HepG2 (cell line): ENCODE measurements around the gene RAB35. TPM values are rescaled to one million over a fixed set of nuclear protein-coding genes. Genes with fewer than 3 reads are reported as not detected.

Experiments
- ATAC-seq: fragments of 200-7000 bp; cut with Tn5 transposase; 3 replicates; pipeline ENCODE4 v1.9.1; 2020; ENCODE audit warnings: mild to moderate bottlenecking, moderate library complexity
- BruUV-seq: library from RNA; stranded (reverse); fragments of 400-500 nt; replicated peaks from 2 replicates; lab custom pipeline; 2021; lab: Mats Ljungman, UMichigan
- CTCF ChIA-PET: fragments of 300-600 bp; formaldehyde crosslinking; extraction: SDS; loops from one replicate; lab custom pipeline; 2021; ENCODE audit warnings: low total read pairs, inconsistent platforms, low intra/inter-chr PET ratio; lab: Yijun Ruan, JAX
- POLR2A ChIA-PET: fragments of 350-600 bp; sonication (Branson Sonifier 250); formaldehyde crosslinking; loops from one replicate; lab custom pipeline; 2020; ENCODE audit warnings: antibody characterized with exemption, inconsistent platforms; lab: Yijun Ruan, JAX
- DNase-seq: peaks from one replicate; pipeline ENCODE4 v3.0.0-alpha.2; 2015; ENCODE audit warnings: low spot score
- FAIRE-seq: peaks from 3 replicates; lab custom pipeline; 2011; peaks lifted over from hg19 to GRCh38; lab: Jason Lieb, UNC
- H2AFZ ChIP-seq: one replicate; pipeline ENCODE4 v1.6.1; 2011; ENCODE audit warnings: low read length, inconsistent platforms
- H3K27ac ChIP-seq: fragments of 300-600 bp; 3 replicates; pipeline ENCODE4 v1.8.0; 2011; ENCODE audit warnings: mixed run types, mild to moderate bottlenecking, mixed read lengths, low read length, inconsistent platforms; ENCODE audit not compliant: insufficient read depth; ENCODE audit errors: extremely low read length
- H3K27me3 ChIP-seq, 2 experiments: fragments of 200-600 bp in 1 of 2; 2 replicates in 1 of 2; 3 replicates in 1 of 2; pipeline versions ENCODE4 v1.6.0 to v1.8.0; 2011; ENCODE audit warnings: low read length in 2 of 2, mild to moderate bottlenecking in 2 of 2, moderate library complexity in 2 of 2, inconsistent platforms in 1 of 2; ENCODE audit not compliant: insufficient read depth in 2 of 2, control insufficient read depth in 1 of 2
- H3K36me3 ChIP-seq, 2 experiments: fragments of 200-600 bp in 1 of 2; replicated peaks in 1 of 2; 2 replicates in 1 of 2; 3 replicates in 1 of 2; pipeline versions ENCODE4 v1.5.1 to v1.8.0; 2011; ENCODE audit warnings: low read length in 2 of 2, inconsistent platforms in 1 of 2; ENCODE audit not compliant: insufficient read depth in 2 of 2, control insufficient read depth in 1 of 2
- H3K4me1 ChIP-seq: 2 replicates; pipeline ENCODE4 v1.5.1; 2012; ENCODE audit warnings: low read length, inconsistent platforms; ENCODE audit not compliant: insufficient read depth
- H3K4me2 ChIP-seq: 2 replicates; pipeline ENCODE4 v1.6.0; 2011; ENCODE audit warnings: low read depth, low read length, inconsistent platforms
- H3K4me3 ChIP-seq, 3 experiments: fragments of 200-600 bp in 1 of 3; sonication (generic), shearing (Covaris generic) in 1 of 3; replicated peaks in 1 of 3; 2 replicates each; pipeline ENCODE4 v1.5.1; 2011 to 2016; ENCODE audit warnings: low read length in 3 of 3, inconsistent platforms in 2 of 3, low read depth in 2 of 3, mild to moderate bottlenecking in 2 of 3, control low read depth in 1 of 3, mixed read lengths in 1 of 3; ENCODE audit not compliant: insufficient read depth in 1 of 3
- H3K79me2 ChIP-seq: one replicate; pipeline ENCODE4 v1.6.1; 2011; ENCODE audit warnings: low read length, inconsistent platforms; ENCODE audit not compliant: insufficient read depth
- H3K9ac ChIP-seq: 2 replicates; pipeline ENCODE4 v1.6.0; 2011; ENCODE audit warnings: mild to moderate bottlenecking, low read depth, low read length, inconsistent platforms; ENCODE audit not compliant: insufficient read depth
- H3K9me3 ChIP-seq: 2 replicates; pipeline ENCODE4 v1.5.1; 2012; ENCODE audit warnings: mild to moderate bottlenecking, low read length
- H4K20me1 ChIP-seq: 2 replicates; pipeline ENCODE4 v1.6.0; 2011; ENCODE audit warnings: inconsistent platforms, mild to moderate bottlenecking, low read length, moderate library complexity; ENCODE audit not compliant: insufficient read depth
- ASH2L ChIP-seq: fragments of 300-600, 200-600 bp; sonication (generic); IDR thresholded peaks from 2 replicates; pipeline ENCODE4 v1.7.0; 2017; ENCODE audit warnings: low read depth, mild to moderate bottlenecking, moderate library complexity, mixed read lengths, low read length; ENCODE audit not compliant: insufficient read length
- FOXM1 ChIP-seq: sonication (generic); formaldehyde crosslinking; IDR thresholded peaks from 2 replicates; pipeline ENCODE4 v1.5.0; 2020; ENCODE audit warnings: missing genetic modification reagents
- NFIC ChIP-seq: IDR thresholded peaks from 2 replicates; pipeline ENCODE4 v1.6.1; 2012; ENCODE audit warnings: mild to moderate bottlenecking, low read length, inconsistent platforms
- POLR2AphosphoS2 ChIP-seq: IDR thresholded peaks from 2 replicates; pipeline ENCODE4 v1.6.1; 2011; ENCODE audit warnings: low read depth, low read length, improper control_type of control experiment
- POLR2G ChIP-seq: fragments of 200-400 bp; formaldehyde crosslinking; IDR thresholded peaks from 2 replicates; pipeline ENCODE4 v1.6.1; 2018; ENCODE audit warnings: mild to moderate bottlenecking, low read depth, low read length, moderate library complexity
- RBM22 ChIP-seq: fragments of 200-400 bp; formaldehyde crosslinking; optimal IDR thresholded peaks from 2 replicates; pipeline ENCODE3; 2017; ENCODE audit warnings: mild to moderate bottlenecking, low read length, moderate library complexity
- STAT6 ChIP-seq: sonication (generic); formaldehyde crosslinking; IDR thresholded peaks from 2 replicates; pipeline ENCODE4 v1.4.0; 2020; ENCODE audit warnings: missing genetic modification reagents, mild to moderate bottlenecking, borderline replicate concordance
- TERF1 ChIP-seq: sonication (generic); formaldehyde crosslinking; IDR thresholded peaks from 2 replicates; pipeline ENCODE4 v1.8.0; 2022; ENCODE audit warnings: mild to moderate bottlenecking, missing genetic modification reagents, moderate library complexity
- TRIM24 ChIP-seq: sonication (generic); formaldehyde crosslinking; IDR thresholded peaks from 2 replicates; pipeline ENCODE4 v1.8.0; 2022; ENCODE audit warnings: mild to moderate bottlenecking, missing genetic modification reagents
- ZNF205 ChIP-seq: IDR thresholded peaks from 2 replicates; pipeline ENCODE4 v1.6.1; 2018; ENCODE audit warnings: missing biosample characterization, missing genetic modification reagents
- ZNF574 ChIP-seq: sonication (generic); formaldehyde crosslinking; IDR thresholded peaks from 2 replicates; pipeline ENCODE4 v1.4.0; 2020; ENCODE audit warnings: missing genetic modification reagents
- ZSCAN25 ChIP-seq: sonication (generic); formaldehyde crosslinking; IDR thresholded peaks from 2 replicates; pipeline ENCODE4 v1.8.0; 2022; ENCODE audit warnings: mild to moderate bottlenecking, missing genetic modification reagents
- WGBS: methylation state at CpG from one replicate; pipeline ENCODE4 v1.1.6; 2017; ENCODE audit warnings: low lambda C conversion rate; 5-methylcytosine and 5-hydroxymethylcytosine counted together
- in situ Hi-C: cut with HindIII; loops from 2 replicates; pipeline ENCODE4 v1.10.0; 2017; ENCODE audit warnings: low pct_unique_long_range_greater_than_20kb; ENCODE audit not compliant: extremely low pct_ligation_motif_present
- intact Hi-C: fragments of 100-400 bp; cut with micrococcal nuclease; formaldehyde crosslinking; loops from one replicate; pipeline ENCODE4 v1.10.0; 2022; ENCODE audit not compliant: unreplicated experiment
- polyA plus RNA-seq, 8 experiments: library from polyadenylated mRNA; depleted of rRNA in 3 of 8; stranded (reverse) in 7 of 8; unstranded in 1 of 8; fragments of >200 nt; fragmentation: Illumina TruSeq in 4 of 8; extraction: Trizol in 4 of 8; gene quantifications; 2 replicates each; pipeline versions ENCODE4 v1.2.1 to v1.2.3, GENCODE V29; 2011 to 2016; ENCODE audit warnings: low read depth in 4 of 8, missing spikeins in 1 of 8, mixed read lengths in 1 of 8; ENCODE audit not compliant: insufficient read depth in 1 of 8
- total RNA-seq, 5 experiments: library from RNA; depleted of rRNA; stranded (reverse); fragments of >200 nt; fragmentation: Illumina TruSeq; extraction: Trizol; gene quantifications; 2 replicates each; pipeline ENCODE4 v1.2.3, GENCODE V29; 2016; ENCODE audit warnings: low read depth in 1 of 5

RAB35 gene
- total and polyA plus RNA-seq, 2 of the 13 experiments (the other 11 are each of a cell fraction or from before 2014, with no cell fraction given): 25.2 to 29.1 TPM

- Histone ChIP-seq H3K27me3 (no peaks in the 10 kb centered on the region), H3K4me3 (no peak overlapping the region), H3K27ac (no peak overlapping the region), H3K4me1 (peaks cover 38% of the 10 kb centered on the region), H4K20me1 (no peaks in the 10 kb centered on the region), H3K4me2 (no peak overlapping the region), H3K79me2 (no peaks in the 10 kb centered on the region), H3K9ac (no peak overlapping the region), H2AFZ (no peak overlapping the region), H3K9me3 (no peaks in the 10 kb centered on the region), H3K36me3 (peaks cover 15 to 35% of the 10 kb centered on the region in 2 experiments)
- 100% methylated on average over 4 of the region's 4 CpGs for WGBS
- in situ Hi-C loops (no loop called here), intact Hi-C loops (loop anchor here (10.0 kb wide), 1 partner anchor 60 kb away; no protein-coding TSS in a partner anchor)
- FAIRE-seq (no peak), DNase-seq (no peak), ATAC-seq (no peak)
- TSS peak; percentile 17 for BruUV-seq
- TF ChIP-seq TERF1 (CRISPR knock-in tag) (no peak), ZNF574 (CRISPR knock-in tag) (no peak), TRIM24 (CRISPR knock-in tag) (no peak), POLR2AphosphoS2 (no peak), ZNF205 (CRISPR knock-in tag) (no peak), STAT6 (CRISPR knock-in tag) (no peak), RBM22 (peak; percentile 34), FOXM1 (CRISPR knock-in tag) (no peak), POLR2G (0 out of 2 replicates have a peak, but pooled peaks have one; percentile 9), ASH2L (no peak), NFIC (no peak), ZSCAN25 (CRISPR knock-in tag) (no peak)
- CTCF ChIA-PET: no interaction called here
- POLR2A ChIA-PET: interaction anchor here (1.5 kb wide), 1 partner anchor 76 kb away, joined by 4 read pairs; the partner anchor contains the start of gene RPLP0
Observed at GRCh38 chr12:120125029-120125428, 8.5 kb upstream of the RAB35 start.
